Measurements from ENCODE around the gene TIMM13. TPM values are rescaled to one million over a fixed set of nuclear protein-coding genes. Genes with fewer than 3 reads are reported as not detected.

The TIMM13 gene
- total and polyA plus RNA-seq, 9 of the 15 experiments (the other 6 are each of a cell fraction or from before 2014, with no cell fraction given), result 17.6 to 215 (median 71.8) TPM

GRCh38 chr19:2454199-2454961 lies 27.0 kb upstream of the TIMM13 start (continued):
- TF ChIP-seq HOMEZ (CRISPR knock-in tag; IDR thresholded peaks at IDR 0.05), result no peak
- no peak for TF ChIP-seq HDAC3 (IDR thresholded peaks at IDR 0.05; ENCODE audit: borderline replicate concordance, partially characterized antibody)
- no peak for TF ChIP-seq ATF7 (IDR thresholded peaks at IDR 0.05)
- TF ChIP-seq ZNF143 (CRISPR knock-in tag; IDR thresholded peaks at IDR 0.05), result no peak
- TF ChIP-seq IFI16 (CRISPR knock-in tag; IDR thresholded peaks at IDR 0.05), result no peak
- no peak for TF ChIP-seq E2F8 (IDR thresholded peaks at IDR 0.05; ENCODE audit: low read depth, partially characterized antibody)
- no peak for TF ChIP-seq MBD2 (IDR thresholded peaks at IDR 0.05; ENCODE audit: borderline replicate concordance, low read depth)
- TF ChIP-seq CGGBP1 (CRISPR knock-in tag; IDR thresholded peaks at IDR 0.05), result no peak
- no peak for TF ChIP-seq PCBP2 (IDR thresholded peaks at IDR 0.05; ENCODE audit: low read depth, low read length, poor library complexity, severe bottlenecking)
- TF ChIP-seq ZNF24 (IDR thresholded peaks at IDR 0.05), result no peak
- TF ChIP-seq ZC3H8 (IDR thresholded peaks at IDR 0.05), result no peak

Data from K562 (cell line).